Amniotic stem cell (primary cell): ENCODE results near the gene CDK18.

Experiments
- DNase-seq: peaks from one replicate; lab custom pipeline; 2025; lab: John Stamatoyannopoulos, UW

The CDK18 gene

DNA sequence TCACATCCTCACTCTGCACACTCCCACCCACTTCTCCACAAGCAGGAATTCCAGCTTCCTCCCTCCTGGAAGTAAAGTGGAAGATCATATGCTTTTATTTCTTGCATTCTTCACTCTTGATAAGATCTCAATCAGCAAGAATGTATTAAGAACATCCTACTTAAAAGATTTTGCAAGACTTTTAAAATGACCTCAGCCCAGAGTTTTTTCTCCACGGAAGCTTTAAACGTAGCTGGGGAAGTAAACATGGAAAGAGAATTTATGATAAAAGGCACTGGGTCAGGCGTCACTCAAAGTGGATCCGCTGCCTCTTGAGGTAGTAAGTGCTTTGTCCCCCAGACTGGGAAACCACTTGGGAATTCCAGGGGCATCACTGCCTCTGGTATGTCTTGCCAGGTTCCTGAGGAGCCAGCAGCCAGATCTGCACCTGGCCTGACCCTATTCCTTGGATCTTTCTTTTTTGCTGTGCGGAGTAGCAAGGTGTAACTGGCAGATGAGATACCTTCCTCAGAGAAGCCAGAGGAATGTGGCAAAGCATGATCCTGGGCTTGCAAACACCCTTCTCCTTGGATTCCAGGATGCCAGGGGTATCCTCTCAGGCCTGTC is 33.9 kb downstream of the CDK18 start:
- DNase-seq = no peak

DNA sequence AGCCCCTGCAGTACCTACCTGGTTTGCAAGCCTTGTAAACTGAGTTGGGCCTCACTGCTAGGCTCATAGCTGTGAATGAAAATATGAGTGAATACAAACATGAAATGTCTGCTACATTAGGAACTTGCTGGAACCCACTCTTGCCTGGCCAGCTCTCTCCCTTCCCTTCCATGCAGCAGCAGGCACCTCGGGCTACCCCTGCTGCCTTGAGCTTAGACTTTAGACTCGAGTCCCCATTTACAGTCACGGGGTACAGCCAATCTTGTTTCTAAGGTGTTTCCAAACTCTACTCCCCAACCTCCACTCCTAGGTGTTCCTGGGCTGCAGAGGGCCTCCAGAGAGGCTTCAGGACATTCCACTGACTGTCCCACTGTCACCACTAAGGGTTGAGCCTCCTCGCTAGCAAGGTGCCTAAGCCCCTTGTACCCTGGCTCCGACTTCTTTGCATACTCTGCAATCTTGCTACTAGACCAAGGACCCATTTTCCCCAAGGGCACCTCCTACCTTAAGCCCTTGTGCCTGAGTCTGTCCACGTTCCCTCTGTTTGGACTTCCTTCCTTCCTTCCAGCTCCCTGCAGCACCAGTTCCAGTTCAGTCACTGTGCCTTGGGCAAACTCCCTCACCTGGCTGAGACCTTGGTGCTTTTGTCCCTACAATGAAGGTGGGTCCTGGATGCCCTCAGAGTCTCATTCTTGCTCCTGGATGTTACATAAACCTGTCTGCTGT is 36.9 kb downstream of the CDK18 start:
- DNase-seq = no peak

DNA sequence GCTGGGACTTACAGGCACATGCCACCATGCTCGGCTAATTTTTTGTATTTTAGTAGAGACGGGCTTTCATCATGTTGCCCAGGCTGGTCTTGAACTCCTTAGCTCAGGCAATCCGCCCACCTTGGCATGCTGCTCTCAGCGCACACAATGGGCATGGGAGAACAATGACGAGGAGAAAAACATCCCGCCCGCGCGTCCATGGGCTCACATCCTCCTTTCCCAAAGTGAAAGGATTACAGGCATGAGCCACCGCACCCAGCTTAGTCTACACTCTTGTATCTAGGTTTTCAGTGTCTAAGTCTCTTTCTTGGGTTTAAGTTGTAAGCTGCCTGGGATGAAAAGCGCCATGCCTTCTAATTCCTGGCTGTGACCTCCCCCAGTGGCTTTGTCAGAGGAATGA is 37.9 kb downstream of the CDK18 start:
- DNase-seq = no peak

DNA sequence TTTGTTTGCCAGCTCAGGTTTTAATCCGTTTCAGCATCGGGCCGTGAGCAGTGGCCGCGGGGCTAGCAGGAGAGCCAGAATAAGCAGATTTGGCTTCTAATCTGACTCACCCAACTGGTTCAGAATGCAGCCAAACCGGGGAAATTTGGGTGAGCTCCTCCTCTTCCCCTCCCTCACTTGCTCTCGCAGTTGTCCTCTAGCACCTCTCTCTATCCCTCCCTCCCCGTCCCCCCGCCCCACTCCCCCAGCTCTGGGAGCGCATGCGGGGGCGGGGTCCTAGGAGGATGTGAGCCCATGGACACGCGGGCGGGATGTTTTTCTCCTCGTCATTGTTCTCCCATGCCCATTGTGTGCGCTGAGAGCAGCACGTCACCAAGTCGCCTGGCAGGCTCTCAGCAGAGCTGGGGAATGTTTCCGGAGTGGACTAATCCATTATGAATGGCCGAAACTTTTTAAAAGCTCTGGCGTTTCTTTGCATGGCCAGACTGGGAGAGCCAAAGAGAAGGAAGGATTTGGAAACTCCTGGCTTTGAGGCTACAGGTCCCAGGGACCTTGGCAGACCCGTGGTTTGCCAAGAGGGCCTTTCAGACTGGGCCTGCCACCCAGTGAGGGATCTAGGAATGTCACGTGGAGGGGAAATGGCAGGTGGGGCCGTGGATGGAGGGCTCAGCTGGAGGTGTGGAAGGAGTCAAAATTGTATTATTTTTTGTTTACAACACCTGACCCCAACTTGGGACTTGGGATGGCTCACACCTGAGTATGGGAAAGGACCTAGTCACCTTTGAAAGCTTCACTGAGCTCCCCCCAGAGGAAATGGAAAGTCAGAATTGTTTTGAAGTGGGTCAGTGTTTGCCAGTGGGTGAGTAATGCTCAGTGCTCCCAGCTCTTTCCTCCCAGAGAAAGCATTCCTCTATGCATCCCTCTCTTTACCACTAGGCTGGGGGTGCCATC is 39.2 kb downstream of the CDK18 start:
- DNase-seq = peak; percentile 52

DNA sequence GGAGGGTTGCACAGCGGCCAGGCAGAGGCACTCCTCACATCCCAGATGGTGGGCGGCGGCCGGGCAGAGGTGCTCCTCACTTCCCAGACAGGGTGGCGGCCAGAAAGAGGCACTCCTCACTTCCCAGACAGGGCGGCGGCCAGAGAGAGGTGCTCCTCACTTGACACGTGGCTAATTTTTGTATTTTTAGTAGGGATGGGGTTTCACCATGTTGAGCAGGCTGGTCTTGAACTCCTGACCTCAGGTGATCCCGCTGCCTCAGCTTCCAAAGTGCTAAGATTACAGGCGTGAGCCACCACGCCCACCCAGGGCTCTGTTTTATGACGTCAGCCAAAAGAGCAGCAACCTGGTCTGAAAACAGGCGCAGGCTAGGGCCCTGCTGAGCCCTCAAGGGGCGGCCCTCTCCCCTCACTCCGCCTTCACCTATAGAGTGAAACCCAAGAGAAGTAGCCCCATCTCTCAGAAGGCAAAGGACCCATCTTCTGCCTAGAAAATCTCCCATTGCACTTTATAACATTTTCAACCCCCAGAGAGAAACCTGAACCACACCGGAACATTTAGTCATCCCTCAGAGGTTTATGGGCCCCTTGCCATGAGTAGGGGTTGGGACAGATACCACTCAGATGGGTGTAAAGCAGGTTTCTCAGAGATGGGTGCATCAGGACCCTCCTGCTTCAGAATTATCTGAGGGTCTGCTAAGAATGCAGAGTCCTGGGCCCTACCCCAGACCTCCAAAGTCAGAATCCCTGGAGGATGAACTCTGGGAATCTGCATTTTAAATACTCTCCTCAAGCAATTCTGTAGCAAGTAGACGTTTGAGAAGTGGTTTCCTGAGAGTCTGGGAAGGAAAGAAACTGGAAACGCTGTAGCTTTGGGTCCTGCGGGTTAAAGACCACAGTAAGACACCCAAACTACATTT is 40.8 kb downstream of the CDK18 start:
- DNase-seq = no peak

DNA sequence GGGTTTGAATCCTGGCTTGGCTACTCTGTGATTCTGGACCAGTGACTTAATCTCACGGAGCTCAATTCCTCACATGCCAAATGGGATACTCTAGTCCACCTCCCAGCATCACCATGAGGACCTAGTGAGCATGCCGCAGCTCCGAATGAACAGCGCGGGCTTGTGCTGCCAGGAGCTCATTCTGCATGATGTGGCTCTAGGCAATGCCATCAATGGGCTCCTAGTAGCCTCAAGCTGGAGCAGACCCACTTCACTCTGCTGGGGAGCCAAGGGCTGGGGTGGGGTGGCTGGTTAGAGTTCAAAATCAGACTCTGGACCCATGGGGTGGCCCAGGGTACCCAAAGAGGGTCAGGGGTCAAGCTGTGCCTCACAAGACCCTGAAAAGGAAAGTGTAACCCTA is 41.5 kb downstream of the CDK18 start:
- no peak for DNase-seq

DNA sequence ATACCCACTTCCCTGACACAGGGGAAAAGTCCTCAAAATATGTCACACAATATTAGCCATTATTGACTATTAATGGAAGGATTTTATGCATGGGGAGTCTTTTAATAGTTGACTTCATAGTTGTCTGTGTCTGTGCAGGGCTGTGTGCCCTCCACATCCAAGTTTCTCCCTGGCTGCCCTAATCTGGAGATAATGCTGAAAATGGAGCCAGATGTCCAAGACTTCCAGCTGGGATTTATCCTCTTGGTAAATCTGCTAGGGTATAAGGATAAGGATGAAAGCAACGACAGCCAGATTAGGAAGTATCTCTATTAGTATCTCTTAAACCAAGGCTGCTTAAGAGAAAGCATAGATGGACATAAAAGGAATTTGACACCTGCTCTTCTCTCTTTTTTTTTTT is 42.1 kb downstream of the CDK18 start:
- no peak for DNase-seq

DNA sequence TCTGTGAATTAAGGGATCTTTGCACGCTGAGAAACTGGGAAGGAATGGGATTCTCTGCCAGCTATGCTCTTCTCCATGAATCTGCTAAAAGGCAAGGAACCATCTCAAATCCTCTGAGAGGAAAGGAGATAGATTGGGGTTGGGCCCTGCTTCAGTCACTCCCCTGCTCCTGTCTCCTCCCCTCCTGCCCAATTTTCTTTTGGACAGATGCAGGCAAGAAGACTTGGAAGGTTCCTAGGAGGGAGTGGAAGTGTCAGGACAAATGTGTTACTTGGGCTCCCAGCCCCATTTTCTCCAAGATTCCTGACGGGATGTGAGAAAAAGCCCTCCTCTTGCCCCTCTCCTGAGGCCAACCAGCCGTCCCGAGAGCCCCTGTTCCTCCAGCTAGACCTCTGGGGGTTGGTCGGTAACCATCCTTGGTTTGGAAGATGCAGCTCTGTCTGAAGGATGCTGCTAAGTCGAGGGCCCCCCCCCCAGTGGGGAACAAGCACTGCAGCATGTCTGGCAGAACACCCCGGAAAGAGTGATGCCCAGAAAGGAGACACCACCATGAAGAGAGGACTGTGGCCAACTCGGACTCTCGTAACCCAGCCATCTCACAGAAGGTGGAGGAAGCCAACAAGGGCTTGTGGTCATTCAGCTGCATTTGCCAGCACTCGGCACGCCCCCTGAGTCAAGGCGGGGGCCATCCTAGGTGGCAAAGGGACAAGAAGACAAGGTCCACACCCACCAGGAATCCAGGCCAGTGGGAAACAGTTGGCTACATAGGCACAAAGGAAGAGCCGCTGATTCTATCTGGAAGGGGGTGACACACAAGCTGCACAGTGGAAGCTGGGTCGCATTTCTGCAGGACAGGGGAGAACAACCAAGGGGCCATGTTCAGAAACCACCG is 43.7 kb downstream of the CDK18 start:
- DNase-seq = no peak

DNA sequence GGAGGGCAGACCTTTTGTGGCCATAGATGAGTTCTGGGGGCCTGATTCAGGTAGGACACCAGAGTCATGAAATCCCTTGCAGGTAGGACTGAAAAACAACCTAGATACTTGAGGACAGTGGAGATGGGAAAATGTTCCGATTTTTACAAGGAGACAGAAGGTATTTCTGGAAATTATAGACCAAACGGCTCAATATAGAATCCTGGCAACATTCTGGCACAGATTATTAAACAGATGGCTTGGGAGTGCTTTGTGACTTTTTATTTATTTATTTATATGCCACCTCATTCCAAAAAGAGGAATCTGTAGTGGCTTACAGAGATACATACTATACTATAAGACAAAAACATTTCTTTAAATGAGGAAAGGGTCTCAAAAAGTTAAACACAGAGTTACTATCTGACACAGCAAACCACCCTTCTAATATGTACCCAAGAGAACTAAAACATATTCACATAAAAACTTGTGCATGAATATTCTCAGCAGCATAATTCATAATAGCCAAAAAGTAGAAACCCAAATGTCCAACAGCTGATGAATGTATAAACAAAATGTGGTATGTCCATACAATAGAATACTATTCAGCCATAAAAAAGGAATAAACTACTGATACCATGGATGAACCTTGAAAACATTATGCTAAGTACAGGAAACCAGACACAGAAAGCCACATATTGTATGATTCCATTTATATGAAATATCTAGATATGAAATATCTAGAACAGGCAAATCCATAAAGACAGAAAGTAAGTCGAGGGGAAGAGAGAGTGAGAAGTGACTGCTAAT is 49.8 kb downstream of the CDK18 start:
- no peak for DNase-seq

DNA sequence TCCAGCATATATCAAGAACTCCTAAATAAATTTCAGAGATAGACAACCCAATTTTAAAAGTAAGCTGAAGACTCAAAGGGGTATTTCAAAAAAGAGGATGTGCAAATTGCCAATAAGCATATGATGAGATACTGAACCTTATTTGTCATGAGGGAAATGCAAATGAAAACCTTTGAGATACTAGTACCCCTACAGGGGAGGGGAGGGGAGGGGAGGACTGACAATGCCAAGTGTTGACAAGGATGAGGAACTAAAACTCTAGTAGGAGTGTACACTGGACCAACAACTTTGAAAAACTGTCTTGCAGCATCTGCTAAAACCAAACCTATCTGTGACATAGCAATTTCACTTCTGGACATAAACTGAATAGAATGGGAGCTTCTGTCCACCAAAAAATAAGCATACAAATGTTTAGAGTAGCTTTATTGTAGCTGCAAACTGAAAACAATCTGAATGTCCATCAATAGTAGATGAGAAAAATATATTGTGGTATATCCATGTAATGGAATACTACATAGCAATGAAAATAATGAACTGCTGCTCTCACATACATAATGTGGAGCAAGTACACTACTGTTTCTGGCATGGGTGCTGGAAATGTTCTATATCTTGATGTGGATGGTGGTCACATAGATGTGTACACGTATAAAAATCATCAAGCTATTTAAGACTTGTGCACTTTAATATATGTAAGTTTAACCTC is 57.2 kb downstream of the CDK18 start:
- no peak for DNase-seq

DNA sequence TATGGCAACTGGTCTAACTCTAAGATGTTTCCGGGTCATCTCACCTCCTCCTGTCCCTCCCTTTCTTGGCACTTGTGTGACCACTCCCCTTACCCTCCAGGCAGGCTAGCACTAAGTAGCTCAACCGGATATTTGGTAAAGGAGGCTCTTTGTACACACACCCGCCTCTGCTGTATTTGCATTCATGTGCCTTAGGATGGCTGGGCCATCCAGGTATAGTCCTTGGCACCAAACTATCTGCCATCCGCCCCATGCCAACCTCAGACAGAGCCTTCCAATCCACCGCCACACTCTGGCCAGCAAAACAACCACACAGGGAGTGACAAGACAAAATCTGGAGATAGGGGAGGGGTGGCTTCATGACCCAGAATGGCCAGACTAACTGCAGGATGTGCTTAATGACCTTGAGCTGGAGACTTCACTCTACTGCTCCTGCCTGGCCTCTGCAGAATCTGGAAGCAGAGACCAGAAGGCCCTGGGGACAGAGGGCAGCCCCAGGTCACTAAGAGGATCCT is 59.5 kb downstream of the CDK18 start:
- DNase-seq = no peak

DNA sequence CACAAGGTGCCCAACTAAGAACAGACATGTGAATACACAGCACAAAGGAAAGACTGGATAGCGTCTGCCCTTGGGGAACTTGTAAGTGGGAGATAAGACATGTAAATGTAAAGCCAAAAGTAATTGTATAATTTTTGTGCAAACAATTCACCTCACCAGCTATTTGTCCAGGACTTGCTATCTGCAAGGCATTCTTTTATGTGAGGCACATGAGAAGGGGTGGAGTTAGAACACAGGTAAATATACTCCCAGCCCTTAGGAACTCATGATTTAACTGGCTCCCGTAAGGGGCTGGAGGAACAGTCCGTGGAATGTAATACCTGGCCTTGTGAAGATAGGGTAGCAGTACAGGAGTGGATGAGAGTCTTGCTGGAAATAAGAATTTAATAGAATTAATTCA is 61.3 kb downstream of the CDK18 start:
- no peak for DNase-seq

DNA sequence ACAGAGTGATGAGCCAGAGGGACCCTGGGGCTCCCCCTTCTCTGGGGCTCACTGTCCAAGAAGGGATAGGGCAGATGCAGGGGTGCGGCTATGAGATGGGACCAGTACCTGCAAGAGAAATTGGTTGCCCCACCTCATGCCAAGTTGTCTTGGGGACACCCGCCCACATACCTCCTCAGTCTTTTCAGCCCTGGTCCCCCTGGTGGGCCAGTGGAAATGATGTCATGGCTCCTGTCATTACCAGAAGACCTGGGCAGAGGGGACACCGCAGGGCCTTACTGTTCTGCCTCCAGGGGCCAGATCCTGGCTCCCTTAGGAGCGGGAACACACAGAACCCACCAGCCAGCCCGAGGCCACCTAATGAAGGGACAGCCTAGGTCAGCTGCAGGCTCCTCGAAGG is 63.2 kb downstream of the CDK18 start:
- no peak for DNase-seq

DNA sequence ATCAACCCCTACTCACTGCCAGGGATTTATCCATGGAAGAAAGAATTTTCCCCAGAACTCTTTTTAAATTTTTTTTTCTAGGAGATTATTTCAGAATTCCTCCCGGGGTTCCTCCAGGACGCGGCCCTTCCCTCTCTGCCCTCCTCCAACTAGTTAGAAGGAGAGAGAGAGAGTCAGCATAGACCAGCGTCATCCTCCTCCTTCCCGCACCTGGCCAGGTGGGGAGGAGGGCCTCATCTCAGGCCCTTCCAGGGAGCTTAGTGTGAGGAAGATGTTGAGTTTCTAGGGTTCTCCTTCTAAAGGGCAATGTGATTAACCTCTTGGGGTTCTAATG is 63.6 kb downstream of the CDK18 start:
- DNase-seq = no peak

DNA sequence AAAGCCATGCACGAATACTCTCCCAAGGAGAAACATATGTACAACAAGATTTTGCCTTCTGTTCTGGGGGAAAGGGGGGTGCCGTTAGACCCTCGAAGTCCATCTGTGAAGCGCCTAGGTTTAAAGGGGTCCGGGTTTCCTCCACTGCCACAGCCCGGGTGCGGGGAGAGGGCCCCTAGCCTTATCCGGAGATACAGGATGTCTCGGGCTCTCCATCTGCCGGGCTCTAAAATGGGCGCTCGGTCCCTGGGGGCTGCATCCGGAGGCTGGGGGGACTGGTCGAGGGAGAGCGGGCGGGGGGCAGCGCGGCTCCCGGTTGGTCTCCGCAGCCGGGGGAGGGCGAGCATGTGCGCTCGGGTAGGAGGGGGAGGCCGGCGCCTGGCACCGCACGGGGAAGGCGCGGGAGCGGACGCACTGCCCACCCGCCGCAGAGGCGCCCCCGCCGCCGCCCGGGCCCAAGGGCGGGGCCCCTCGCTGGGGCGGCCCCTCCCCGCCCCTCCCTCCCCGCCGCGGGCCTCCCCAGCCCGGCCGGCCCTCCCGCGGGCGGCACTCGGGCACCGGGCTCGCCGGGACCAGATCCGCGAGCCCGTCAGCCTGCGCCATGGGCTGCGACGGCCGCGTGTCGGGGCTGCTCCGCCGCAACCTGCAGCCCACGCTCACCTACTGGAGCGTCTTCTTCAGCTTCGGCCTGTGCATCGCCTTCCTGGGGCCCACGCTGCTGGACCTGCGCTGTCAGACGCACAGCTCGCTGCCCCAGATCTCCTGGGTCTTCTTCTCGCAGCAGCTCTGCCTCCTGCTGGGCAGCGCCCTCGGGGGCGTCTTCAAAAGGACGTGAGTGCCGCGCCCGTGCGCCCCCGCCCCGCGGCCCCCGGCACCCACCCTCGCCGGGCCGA is 64.2 kb downstream of the CDK18 start:
- DNase-seq = no peak

DNA sequence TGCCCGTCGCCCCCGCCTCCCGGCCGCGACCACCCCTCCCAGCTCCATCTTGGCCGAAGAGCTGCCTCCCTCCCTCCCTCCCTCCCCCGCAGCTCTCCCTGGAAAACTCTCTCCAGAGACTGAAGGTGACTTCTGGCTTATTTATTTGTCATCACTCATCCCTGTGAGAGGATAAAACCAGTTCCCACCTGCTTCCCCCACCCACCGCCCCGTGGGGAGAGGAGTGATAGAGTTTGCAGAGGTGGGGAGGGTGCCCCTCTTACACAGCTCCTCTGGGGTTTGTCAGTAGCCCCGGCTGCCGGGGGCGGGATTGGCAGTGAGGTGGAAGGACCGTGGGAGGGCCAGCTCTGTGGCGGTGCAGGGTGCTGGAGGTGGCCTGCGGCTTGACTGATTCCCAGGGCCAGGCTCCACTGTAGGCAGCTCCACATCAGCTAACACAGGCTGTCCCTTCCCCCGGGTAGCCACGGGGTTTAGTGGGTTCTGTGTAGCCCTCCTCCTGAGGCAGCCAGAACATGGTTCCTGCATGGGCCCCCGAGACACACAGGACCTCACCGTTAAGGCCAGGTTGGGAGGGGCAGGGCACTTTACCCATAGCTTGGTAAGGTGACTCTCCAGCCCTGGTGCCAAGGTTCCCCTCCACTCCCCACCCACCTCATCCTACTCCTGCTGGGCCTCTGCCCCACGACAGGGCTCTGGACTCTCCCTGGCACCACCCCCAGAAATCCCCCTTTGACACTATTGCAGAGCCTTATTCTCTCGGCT is 65.1 kb downstream of the CDK18 start:
- no peak for DNase-seq

DNA sequence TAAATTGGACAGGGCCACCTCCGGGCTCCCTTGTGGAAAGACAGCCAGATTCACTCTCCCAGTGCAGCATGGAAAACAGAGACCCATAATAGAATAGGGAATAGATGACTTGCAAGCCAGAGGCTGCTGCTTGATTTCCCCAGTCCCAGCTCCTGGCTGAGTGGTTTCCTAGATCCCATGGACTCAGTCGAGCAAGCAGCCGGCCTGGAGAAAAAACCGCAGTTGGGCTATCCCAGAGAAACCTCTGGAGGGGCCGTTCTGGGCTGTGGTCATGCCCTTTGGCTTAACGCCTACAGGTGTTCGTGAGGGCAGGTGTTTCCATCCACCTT is 65.7 kb downstream of the CDK18 start:
- DNase-seq = no peak
